WTC11 (cell line): Measurements from ENCODE around the gene TSPO2. TPM values are rescaled to one million over a fixed set of nuclear protein-coding genes. Genes with fewer than 3 reads are reported as not detected.

Source experiments
- ATAC-seq: fragments of 200-7000 bp; cut with Tn5 transposase; 2 replicates; pipeline ENCODE4 v1.10.0; 2021; ENCODE audit warnings: mild to moderate bottlenecking, moderate library complexity
- CTCF ChIA-PET: fragments of 300-600 bp; sonication (Branson Sonifier 250); formaldehyde crosslinking; loops from one replicate; lab custom pipeline; 2021; ENCODE audit warnings: antibody characterized with exemption; lab: Charles Lee
- POLR2A ChIA-PET: fragments of 350-600 bp; sonication (Branson Sonifier 250); formaldehyde crosslinking; loops from one replicate; lab custom pipeline; 2021; ENCODE audit warnings: antibody characterized with exemption; lab: Charles Lee
- DNase-seq: peaks from one replicate; pipeline ENCODE4 v3.0.0; 2021; ENCODE audit warnings: low spot score
- H3K27ac Mint-ChIP-seq: 2 replicates; pipeline ENCODE4 v1.8.0; 2021; ENCODE audit warnings: mixed read lengths
- H3K27me3 Mint-ChIP-seq: 2 replicates; pipeline ENCODE4 v1.8.0; 2021; ENCODE audit warnings: low read depth, mild to moderate bottlenecking, moderate library complexity, mixed read lengths
- H3K36me3 Mint-ChIP-seq: 2 replicates; pipeline ENCODE4 v1.8.0; 2021; ENCODE audit warnings: mixed read lengths
- H3K4me1 Mint-ChIP-seq: 2 replicates; pipeline ENCODE4 v1.8.0; 2022; ENCODE audit warnings: mixed read lengths
- H3K4me3 Mint-ChIP-seq: 2 replicates; pipeline ENCODE4 v1.8.0; 2021; ENCODE audit warnings: mild to moderate bottlenecking, moderate library complexity, mixed read lengths
- H3K9me3 Mint-ChIP-seq: 2 replicates; pipeline ENCODE4 v1.8.0; 2021; ENCODE audit warnings: mixed read lengths
- CBFB ChIP-seq: sonication (generic); formaldehyde crosslinking; IDR thresholded peaks from 2 replicates; pipeline ENCODE4 v1.8.1; 2022; ENCODE audit warnings: mild to moderate bottlenecking, low read depth, missing genetic modification reagents
- E2F1 ChIP-seq: sonication (generic); formaldehyde crosslinking; IDR thresholded peaks from 2 replicates; pipeline ENCODE4 v1.8.0; 2022; ENCODE audit warnings: mild to moderate bottlenecking, missing genetic modification reagents
- E2F4 ChIP-seq: sonication (generic); formaldehyde crosslinking; IDR thresholded peaks from 2 replicates; pipeline ENCODE4 v1.8.1; 2022; ENCODE audit warnings: low read depth, mild to moderate bottlenecking, moderate library complexity, missing genetic modification reagents, borderline replicate concordance
- ELF4 ChIP-seq: sonication (generic); formaldehyde crosslinking; IDR thresholded peaks from 2 replicates; pipeline ENCODE4 v1.8.1; 2022; ENCODE audit warnings: low read depth, mild to moderate bottlenecking, moderate library complexity, missing genetic modification reagents
- FOXK1 ChIP-seq: sonication (generic); formaldehyde crosslinking; IDR thresholded peaks from 2 replicates; pipeline ENCODE4 v1.8.0; 2022; ENCODE audit warnings: mild to moderate bottlenecking, moderate library complexity, missing genetic modification reagents
- FOXP1 ChIP-seq: sonication (generic); formaldehyde crosslinking; IDR thresholded peaks from 2 replicates; pipeline ENCODE4 v1.8.0; 2022; ENCODE audit warnings: missing genetic modification reagents, mild to moderate bottlenecking, moderate library complexity, borderline replicate concordance
- JAZF1 ChIP-seq: fragments of 250-450 bp; sonication (Bioruptor Pico); IDR thresholded peaks from 2 replicates; pipeline ENCODE4 v1.9.0; 2021; ENCODE audit warnings: moderate library complexity, mild to moderate bottlenecking, inconsistent platforms
- JUN ChIP-seq: sonication (generic); formaldehyde crosslinking; IDR thresholded peaks from 2 replicates; pipeline ENCODE4 v1.8.0; 2023; ENCODE audit warnings: mild to moderate bottlenecking, missing genetic modification reagents
- PRDM15 ChIP-seq: sonication (generic); formaldehyde crosslinking; IDR thresholded peaks from 2 replicates; pipeline ENCODE4 v1.8.0; 2022; ENCODE audit warnings: missing genetic modification reagents
- SOX15 ChIP-seq: fragments of 250-450 bp; sonication (Bioruptor Pico); IDR thresholded peaks from 2 replicates; pipeline ENCODE4 v1.9.0; 2021; ENCODE audit warnings: mild to moderate bottlenecking
- TEAD1 ChIP-seq: sonication (generic); formaldehyde crosslinking; IDR thresholded peaks from 2 replicates; pipeline ENCODE4 v1.8.0; 2022; ENCODE audit warnings: mild to moderate bottlenecking, missing genetic modification reagents
- ZNF281 ChIP-seq: sonication (generic); formaldehyde crosslinking; IDR thresholded peaks from 2 replicates; pipeline ENCODE4 v1.8.0; 2023; ENCODE audit warnings: mild to moderate bottlenecking, missing genetic modification reagents
- total RNA-seq: library from RNA; stranded (reverse); gene quantifications from 3 replicates; pipeline ENCODE4 v1.2.3, GENCODE V29; 2021
- TF ChIP-seq, protein P1 (sequence below): sonication (generic); formaldehyde crosslinking; IDR thresholded peaks from 2 replicates; pipeline ENCODE4 v1.8.1; 2023; ENCODE audit warnings: mild to moderate bottlenecking, missing genetic modification reagents
- TF ChIP-seq, protein P2 (sequence below): fragments of 250-450 bp; sonication (Bioruptor Pico); IDR thresholded peaks from 2 replicates; pipeline ENCODE4 v1.9.0; 2021; ENCODE audit warnings: mild to moderate bottlenecking
- TF ChIP-seq, protein P3 (sequence below): sonication (generic); formaldehyde crosslinking; IDR thresholded peaks from 2 replicates; pipeline ENCODE4 v1.8.0; 2022; ENCODE audit warnings: mild to moderate bottlenecking, missing genetic modification reagents
- TF ChIP-seq, protein P4 (sequence below): sonication (generic); formaldehyde crosslinking; IDR thresholded peaks from 2 replicates; pipeline ENCODE4 v1.8.0; 2023; ENCODE audit warnings: missing genetic modification reagents

Gene TSPO2
- total RNA-seq, 1 experiment from 2014 or later, result not detected

DNA sequence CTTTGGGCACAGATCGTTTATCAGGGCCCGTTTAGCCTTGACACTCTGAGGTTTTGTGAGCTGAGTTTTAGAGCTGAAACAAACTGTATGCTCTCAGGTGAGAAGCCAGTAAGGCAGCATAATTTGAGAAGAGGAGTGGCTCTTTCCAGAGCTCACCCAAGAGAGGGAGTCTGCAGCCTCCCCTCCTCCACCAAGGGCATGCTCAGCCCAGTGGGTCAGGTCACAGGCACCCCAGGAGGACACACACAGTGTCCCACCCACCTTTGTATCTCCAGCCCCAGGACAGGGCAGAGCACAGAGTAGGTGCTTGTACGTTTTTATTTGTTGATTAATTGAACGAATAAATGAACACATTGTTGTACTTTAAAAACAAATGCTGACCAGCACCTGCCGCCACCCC, 3.4 kb downstream of the TSPO2 start (continued):
- TF ChIP-seq, protein P1, sequence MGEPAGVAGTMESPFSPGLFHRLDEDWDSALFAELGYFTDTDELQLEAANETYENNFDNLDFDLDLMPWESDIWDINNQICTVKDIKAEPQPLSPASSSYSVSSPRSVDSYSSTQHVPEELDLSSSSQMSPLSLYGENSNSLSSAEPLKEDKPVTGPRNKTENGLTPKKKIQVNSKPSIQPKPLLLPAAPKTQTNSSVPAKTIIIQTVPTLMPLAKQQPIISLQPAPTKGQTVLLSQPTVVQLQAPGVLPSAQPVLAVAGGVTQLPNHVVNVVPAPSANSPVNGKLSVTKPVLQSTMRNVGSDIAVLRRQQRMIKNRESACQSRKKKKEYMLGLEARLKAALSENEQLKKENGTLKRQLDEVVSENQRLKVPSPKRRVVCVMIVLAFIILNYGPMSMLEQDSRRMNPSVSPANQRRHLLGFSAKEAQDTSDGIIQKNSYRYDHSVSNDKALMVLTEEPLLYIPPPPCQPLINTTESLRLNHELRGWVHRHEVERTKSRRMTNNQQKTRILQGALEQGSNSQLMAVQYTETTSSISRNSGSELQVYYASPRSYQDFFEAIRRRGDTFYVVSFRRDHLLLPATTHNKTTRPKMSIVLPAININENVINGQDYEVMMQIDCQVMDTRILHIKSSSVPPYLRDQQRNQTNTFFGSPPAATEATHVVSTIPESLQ (CRISPR knock-in tag), result no peak

DNA sequence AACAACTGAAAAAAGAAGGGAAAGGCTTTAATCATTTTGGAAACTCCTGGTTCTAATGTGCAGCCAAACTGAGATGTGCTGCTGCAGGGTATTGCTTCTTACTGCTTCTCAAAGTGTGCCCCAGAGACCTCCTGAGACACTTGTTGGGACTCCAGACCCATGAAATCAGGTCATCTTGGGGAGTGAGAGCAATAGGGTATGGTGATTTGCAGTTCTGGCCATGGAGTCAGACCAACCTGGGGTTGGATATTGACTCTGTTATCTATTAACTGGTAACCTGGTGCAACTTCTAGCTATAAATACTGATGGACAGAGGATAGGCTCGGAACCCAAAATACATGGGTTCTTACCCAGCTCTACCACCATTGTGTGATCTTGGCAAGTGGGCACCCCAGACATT, 3.8 kb downstream of the TSPO2 start:
- H3K36me3 Mint-ChIP-seq, result no peaks in the 10 kb centered on the region
- no peaks in the 10 kb centered on the region for H3K27me3 Mint-ChIP-seq
- H3K4me1 Mint-ChIP-seq, result peaks cover 8% of the 10 kb centered on the region
- ATAC-seq (no peak), DNase-seq (no peak)
- POLR2A ChIA-PET, result no interaction called here
- H3K27ac Mint-ChIP-seq, result no peak overlapping the region
- TF ChIP-seq FOXK1 (CRISPR knock-in tag) (no peak), E2F1 (CRISPR knock-in tag) (no peak), JAZF1 (CRISPR knock-in tag) (no peak), PRDM15 (CRISPR knock-in tag) (no peak)
- TF ChIP-seq, protein P2, sequence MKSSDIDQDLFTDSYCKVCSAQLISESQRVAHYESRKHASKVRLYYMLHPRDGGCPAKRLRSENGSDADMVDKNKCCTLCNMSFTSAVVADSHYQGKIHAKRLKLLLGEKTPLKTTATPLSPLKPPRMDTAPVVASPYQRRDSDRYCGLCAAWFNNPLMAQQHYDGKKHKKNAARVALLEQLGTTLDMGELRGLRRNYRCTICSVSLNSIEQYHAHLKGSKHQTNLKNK (CRISPR knock-in tag), result no peak
- H3K4me3 Mint-ChIP-seq, result no peak overlapping the region
- CTCF ChIA-PET, result interaction anchor here (1.1 to 5.2 kb wide), 3 partner anchors 9 to 18 kb away, joined by 3 to 25 read pairs (median 6); no protein-coding TSS in a partner anchor
- H3K9me3 Mint-ChIP-seq, result no peaks in the 10 kb centered on the region

DNA sequence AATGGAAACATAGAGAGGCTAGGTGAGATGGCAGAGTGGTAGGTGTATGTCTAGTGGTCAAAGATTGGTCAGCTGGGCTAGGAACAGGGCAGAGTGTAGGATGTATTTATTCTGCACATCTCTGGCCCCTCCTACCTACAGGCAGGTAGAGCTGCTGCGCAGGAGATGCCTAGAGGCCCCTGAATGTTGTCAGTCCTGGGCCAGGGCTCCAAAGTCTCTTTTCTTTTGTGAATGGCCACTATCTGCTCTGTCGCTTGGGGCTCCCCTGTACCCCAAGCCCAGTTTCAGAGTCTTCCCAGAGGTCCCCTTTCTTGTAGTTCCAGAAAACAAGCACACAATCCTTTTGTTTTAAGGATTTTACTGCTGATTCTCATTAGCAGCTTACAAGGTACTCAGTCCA, 5.0 kb downstream of the TSPO2 start:
- Mint-ChIP-seq H3K4me1 (peaks cover 14% of the 10 kb centered on the region), H3K27me3 (no peaks in the 10 kb centered on the region), H3K4me3 (no peak overlapping the region), H3K27ac (no peak overlapping the region), H3K36me3 (no peaks in the 10 kb centered on the region), H3K9me3 (no peaks in the 10 kb centered on the region)
- CTCF ChIA-PET, result interaction anchor here (1.1 to 2.3 kb wide), 2 partner anchors 19 to 151 kb away, joined by 3 to 8 read pairs; no protein-coding TSS in a partner anchor
- DNase-seq (no peak), ATAC-seq (no peak)
- POLR2A ChIA-PET, result no interaction called here
- TF ChIP-seq FOXP1 (CRISPR knock-in tag), result no peak
- no peak for TF ChIP-seq ELF4 (CRISPR knock-in tag)
- TF ChIP-seq ZNF281 (CRISPR knock-in tag), result no peak
- no peak for TF ChIP-seq E2F4
- TF ChIP-seq CBFB, result no peak
- no peak for TF ChIP-seq SOX15
- TF ChIP-seq, protein P2 (CRISPR knock-in tag), result no peak
- no peak for TF ChIP-seq JUN (CRISPR knock-in tag)
- TF ChIP-seq, protein P3, sequence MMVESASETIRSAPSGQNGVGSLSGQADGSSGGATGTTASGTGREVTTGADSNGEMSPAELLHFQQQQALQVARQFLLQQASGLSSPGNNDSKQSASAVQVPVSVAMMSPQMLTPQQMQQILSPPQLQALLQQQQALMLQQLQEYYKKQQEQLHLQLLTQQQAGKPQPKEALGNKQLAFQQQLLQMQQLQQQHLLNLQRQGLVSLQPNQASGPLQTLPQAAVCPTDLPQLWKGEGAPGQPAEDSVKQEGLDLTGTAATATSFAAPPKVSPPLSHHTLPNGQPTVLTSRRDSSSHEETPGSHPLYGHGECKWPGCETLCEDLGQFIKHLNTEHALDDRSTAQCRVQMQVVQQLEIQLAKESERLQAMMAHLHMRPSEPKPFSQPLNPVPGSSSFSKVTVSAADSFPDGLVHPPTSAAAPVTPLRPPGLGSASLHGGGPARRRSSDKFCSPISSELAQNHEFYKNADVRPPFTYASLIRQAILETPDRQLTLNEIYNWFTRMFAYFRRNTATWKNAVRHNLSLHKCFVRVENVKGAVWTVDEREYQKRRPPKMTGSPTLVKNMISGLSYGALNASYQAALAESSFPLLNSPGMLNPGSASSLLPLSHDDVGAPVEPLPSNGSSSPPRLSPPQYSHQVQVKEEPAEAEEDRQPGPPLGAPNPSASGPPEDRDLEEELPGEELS (CRISPR knock-in tag), result no peak
- TF ChIP-seq E2F1 (CRISPR knock-in tag), result no peak
- TF ChIP-seq, protein P4, sequence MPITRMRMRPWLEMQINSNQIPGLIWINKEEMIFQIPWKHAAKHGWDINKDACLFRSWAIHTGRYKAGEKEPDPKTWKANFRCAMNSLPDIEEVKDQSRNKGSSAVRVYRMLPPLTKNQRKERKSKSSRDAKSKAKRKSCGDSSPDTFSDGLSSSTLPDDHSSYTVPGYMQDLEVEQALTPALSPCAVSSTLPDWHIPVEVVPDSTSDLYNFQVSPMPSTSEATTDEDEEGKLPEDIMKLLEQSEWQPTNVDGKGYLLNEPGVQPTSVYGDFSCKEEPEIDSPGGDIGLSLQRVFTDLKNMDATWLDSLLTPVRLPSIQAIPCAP (CRISPR knock-in tag), result no peak
- TF ChIP-seq TEAD1 (CRISPR knock-in tag), result no peak
